Mesodermal cell (in vitro differentiated cells): ENCODE measurements around the gene CDH9.
"Not testable (repeated sequence)": the region's sequence is repeated elsewhere in the genome, so short reads cannot be mapped to it uniquely, and the experiment has no call there.

ENCODE experiments used
- H3K27ac ChIP-seq: 2 replicates; pipeline ENCODE4 v1.7.0; 2013; ENCODE audit warnings: mild to moderate bottlenecking, low read depth, low read length, moderate library complexity; ENCODE audit not compliant: severe bottlenecking
- H3K36me3 ChIP-seq: 2 replicates; pipeline ENCODE4 v1.7.1; 2013; ENCODE audit warnings: mild to moderate bottlenecking, low read length, moderate library complexity; ENCODE audit not compliant: control insufficient read depth, insufficient read depth
- H3K4me1 ChIP-seq: one replicate; pipeline ENCODE4 v1.7.1; 2013; ENCODE audit warnings: mild to moderate bottlenecking, low read length; ENCODE audit not compliant: insufficient read depth, control insufficient read depth, poor library complexity, severe bottlenecking
- H3K4me3 ChIP-seq: 2 replicates; pipeline ENCODE4 v1.7.0; 2013; ENCODE audit warnings: low read length, control low read depth, mild to moderate bottlenecking; ENCODE audit not compliant: insufficient read depth, poor library complexity, severe bottlenecking; ENCODE audit errors: extremely low read depth
- H3K9me3 ChIP-seq: 2 replicates; pipeline ENCODE4 v1.7.1; 2013; ENCODE audit warnings: mild to moderate bottlenecking, low read length, moderate library complexity; ENCODE audit not compliant: control insufficient read depth
- WGBS, 2 experiments: methylation state at CpG; one replicate each; pipeline ENCODE4 v1.1.5; 2013; ENCODE audit warnings: missing lambda C conversion rate in 2 of 2; ENCODE audit not compliant: insufficient coverage in 2 of 2; 5-methylcytosine and 5-hydroxymethylcytosine counted together

Gene CDH9

DNA sequence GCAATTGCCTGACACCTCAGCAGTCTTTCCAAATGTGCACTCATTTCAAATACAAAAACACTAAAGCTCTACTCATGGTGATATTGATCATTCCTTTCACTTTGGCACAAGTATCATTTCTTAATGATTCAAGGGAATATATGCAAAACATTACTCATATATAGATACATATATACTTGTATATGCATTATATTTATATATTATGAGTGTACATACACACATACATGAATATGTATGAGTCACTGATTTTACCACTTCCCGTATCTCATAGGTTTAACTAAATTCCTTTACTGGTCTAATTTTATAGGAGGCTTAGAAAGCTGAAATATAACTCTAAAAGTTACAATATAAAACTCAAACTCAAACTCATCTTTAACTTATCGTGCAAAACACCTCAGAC lies 156.5 kb downstream of the CDH9 start:
- H3K36me3 ChIP-seq, result no peaks in the 10 kb centered on the region
- no peak overlapping the region for H3K4me3 ChIP-seq
- no peaks in the 10 kb centered on the region for H3K4me1 ChIP-seq
- no CpG with 5 or more reads among the region's 2 CpGs for WGBS, 2 experiments
- no peak overlapping the region for H3K27ac ChIP-seq
- no peaks in the 10 kb centered on the region for H3K9me3 ChIP-seq

- Histone ChIP-seq H3K9me3 (no peaks in the 10 kb centered on the region), H3K27ac (no peak overlapping the region), H3K36me3 (no peaks in the 10 kb centered on the region), H3K4me1 (no peaks in the 10 kb centered on the region), H3K4me3 (no peak overlapping the region)
- WGBS, 2 experiments, result 95 to 97% methylated on average over 4 of the region's 4 CpGs
Observed at GRCh38 chr5:26877154-26877553, 161.2 kb downstream of the CDH9 start.

- no peaks in the 10 kb centered on the region for H3K36me3 ChIP-seq
- no CpG with 5 or more reads among the region's 3 CpGs for WGBS, 2 experiments
- no peaks in the 10 kb centered on the region for H3K9me3 ChIP-seq
- H3K27ac ChIP-seq, result no peak overlapping the region
- no peak overlapping the region for H3K4me3 ChIP-seq
- H3K4me1 ChIP-seq, result no peaks in the 10 kb centered on the region
Observed at GRCh38 chr5:26872337-26872736, 166.0 kb downstream of the CDH9 start.

DNA sequence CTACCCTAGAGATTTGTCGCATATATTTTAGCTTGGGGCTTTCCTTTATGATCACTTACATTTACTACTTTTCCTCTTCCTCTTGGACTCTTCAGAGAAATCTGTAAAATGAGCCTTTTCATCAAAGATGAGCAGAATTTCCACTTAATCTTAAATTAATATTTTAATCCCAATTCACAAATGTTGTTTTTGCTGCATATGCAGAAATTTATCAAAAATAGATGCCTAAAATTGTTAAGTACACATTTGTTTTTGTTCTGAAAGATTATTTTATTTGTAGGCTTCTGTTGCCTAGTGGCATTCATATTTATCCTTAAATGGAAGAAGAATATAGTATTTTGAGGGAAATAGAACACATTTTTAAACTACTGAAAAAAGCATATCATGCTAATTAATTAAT lies 168.6 kb downstream of the CDH9 start:
- Histone ChIP-seq H3K9me3 (no peaks in the 10 kb centered on the region), H3K4me3 (no peak overlapping the region)
- WGBS, 2 experiments, result 100% methylated on average over 1 of the region's 1 CpG

DNA sequence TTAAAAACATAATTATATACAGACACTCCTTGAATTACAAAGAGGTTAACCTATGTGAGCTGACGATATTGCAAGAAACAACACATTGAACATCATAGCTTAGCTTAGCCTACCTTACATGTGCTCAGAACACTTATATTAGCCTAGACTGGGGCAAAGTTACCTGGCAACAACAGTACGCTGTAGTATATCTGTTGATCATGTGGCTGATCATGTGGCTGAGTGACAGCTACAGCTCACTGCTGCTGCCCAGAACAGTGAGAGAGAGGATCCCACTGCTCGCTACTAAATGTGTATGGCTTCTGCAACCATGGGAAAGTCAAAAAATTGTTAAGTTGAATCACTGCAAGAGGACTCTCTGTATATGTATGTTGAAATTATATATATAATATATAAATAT lies 169.9 kb downstream of the CDH9 start:
- Histone ChIP-seq H3K27ac (no peak overlapping the region), H3K4me1 (no peaks in the 10 kb centered on the region), H3K4me3 (no peak overlapping the region), H3K36me3 (no peaks in the 10 kb centered on the region), H3K9me3 (no peaks in the 10 kb centered on the region)
- 100% methylated on average over 2 to 3 of the region's 3 CpGs for WGBS, 2 experiments

More for the DNA sequence above, 168.6 kb downstream of the CDH9 start:
- H3K36me3 ChIP-seq, result no peaks in the 10 kb centered on the region
- no peak overlapping the region for H3K27ac ChIP-seq
- H3K4me1 ChIP-seq, result no peaks in the 10 kb centered on the region

- no peak overlapping the region for H3K27ac ChIP-seq
- WGBS, 2 experiments, result 100% methylated on average over 1 of the region's 4 CpGs; no CpG with 5 or more reads in 1 of the 2 experiments
- H3K4me3 ChIP-seq, result no peak overlapping the region
- H3K36me3 ChIP-seq, result no peaks in the 10 kb centered on the region
- H3K4me1 ChIP-seq, result no peaks in the 10 kb centered on the region
- H3K9me3 ChIP-seq, result no peaks in the 10 kb centered on the region
Observed at GRCh38 chr5:26864061-26864460, 174.3 kb downstream of the CDH9 start.

DNA sequence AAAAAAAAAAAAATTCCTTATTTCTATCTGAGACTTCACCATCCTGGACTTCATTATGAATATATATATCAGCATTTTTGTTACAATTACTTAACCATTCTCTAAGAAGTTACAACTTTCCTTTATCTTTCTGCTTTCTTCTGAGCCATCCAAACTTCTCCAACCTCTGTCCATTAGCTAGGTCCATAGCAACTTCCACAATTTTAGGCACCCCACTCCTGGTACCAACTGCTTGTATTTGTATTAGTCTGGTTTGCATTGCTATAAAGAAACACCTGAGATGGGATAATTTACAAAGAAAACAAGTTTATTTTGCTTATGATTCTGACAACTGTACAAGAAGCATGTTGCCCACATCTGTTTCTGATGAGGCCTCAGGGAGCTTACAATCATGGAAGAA lies 182.1 kb downstream of the CDH9 start:
- no peak overlapping the region for H3K4me3 ChIP-seq

DNA sequence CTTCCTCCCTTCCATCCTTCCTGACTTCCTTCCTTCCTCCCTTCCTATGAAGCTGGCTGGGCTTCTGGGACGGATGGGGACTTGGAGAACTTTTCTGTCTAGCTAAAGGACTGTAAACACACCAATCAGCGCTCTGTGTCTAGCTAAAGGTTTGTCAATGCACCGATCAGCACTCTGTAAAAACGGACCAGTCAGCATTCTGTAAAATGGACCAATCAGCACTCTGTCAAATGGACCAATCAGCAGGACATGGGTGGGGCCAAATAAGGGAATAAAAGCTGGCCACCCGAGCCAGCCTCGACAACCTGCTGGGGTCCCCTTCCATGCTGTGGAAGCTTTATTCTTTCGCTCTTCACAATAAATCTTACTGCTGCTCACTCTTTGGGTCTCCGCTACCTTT lies 185.9 kb downstream of the CDH9 start:
- not testable (repeated sequence) for H3K27ac ChIP-seq, H3K36me3 ChIP-seq, H3K4me3 ChIP-seq, H3K4me1 ChIP-seq
- peaks cover 18% of the 10 kb centered on the region for H3K9me3 ChIP-seq
- 86 to 95% methylated on average over 7 to 8 of the region's 8 CpGs for WGBS, 2 experiments

More for the DNA sequence above, 182.1 kb downstream of the CDH9 start:
- H3K27ac ChIP-seq, result no peak overlapping the region
- H3K4me1 ChIP-seq, result no peaks in the 10 kb centered on the region
- no peaks in the 10 kb centered on the region for H3K36me3 ChIP-seq
- peaks cover 18% of the 10 kb centered on the region for H3K9me3 ChIP-seq

- H3K4me3 ChIP-seq, result no peak overlapping the region
- H3K36me3 ChIP-seq, result no peaks in the 10 kb centered on the region
- H3K4me1 ChIP-seq, result no peaks in the 10 kb centered on the region
- 93 to 97% methylated on average over 5 to 6 of the region's 14 CpGs for WGBS, 2 experiments
- H3K9me3 ChIP-seq, result no peaks in the 10 kb centered on the region
- no peak overlapping the region for H3K27ac ChIP-seq
Observed at GRCh38 chr5:26847041-26847736, 191.2 kb downstream of the CDH9 start.

DNA sequence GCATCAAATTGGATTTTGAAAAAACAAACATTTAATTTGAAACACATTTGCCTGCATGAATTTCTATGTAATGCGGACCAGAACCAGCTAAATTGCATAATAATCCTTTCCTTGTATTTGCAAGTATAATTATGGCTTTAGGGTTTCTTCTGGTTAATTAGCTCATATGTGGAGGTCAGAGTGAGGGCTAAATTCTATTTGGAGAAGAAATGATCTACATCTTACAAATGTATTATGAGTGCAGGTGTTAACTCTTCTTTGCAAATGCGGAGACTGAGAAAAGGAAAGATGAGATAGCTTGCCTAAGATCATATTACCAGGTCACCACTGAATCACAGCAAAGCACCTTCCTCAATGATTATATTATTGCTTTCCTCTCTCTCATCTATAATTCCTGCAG lies 194.7 kb downstream of the CDH9 start:
- WGBS, 2 experiments, result no CpG with 5 or more reads among the region's 2 CpGs

GRCh38 chr5:26833596-26833995 lies 204.8 kb downstream of the CDH9 start:
- H3K9me3 ChIP-seq, result peaks cover 4% of the 10 kb centered on the region
- H3K4me3 ChIP-seq, result no peak overlapping the region
- H3K36me3 ChIP-seq, result no peaks in the 10 kb centered on the region
- H3K27ac ChIP-seq, result no peak overlapping the region
- no peaks in the 10 kb centered on the region for H3K4me1 ChIP-seq
- WGBS, 2 experiments, result no CpG with 5 or more reads among the region's 3 CpGs

More for the DNA sequence above, 194.7 kb downstream of the CDH9 start:
- Histone ChIP-seq H3K4me1 (no peaks in the 10 kb centered on the region), H3K36me3 (no peaks in the 10 kb centered on the region), H3K9me3 (no peaks in the 10 kb centered on the region), H3K27ac (no peak overlapping the region), H3K4me3 (no peak overlapping the region)
